Kasumi-1 (cell line): Measurements from ENCODE around the gene BUB1B.
"Not testable (repeated sequence)": the region's sequence is repeated elsewhere in the genome, so short reads cannot be mapped to it uniquely, and the experiment has no call there.

Experiments used
- DNase-seq, 2 experiments: peaks; one replicate each; lab custom pipeline; 2025; lab: John Stamatoyannopoulos, UW

The BUB1B gene

GRCh38 chr15:40135846-40136450 lies 24.9 kb upstream of the BUB1B start:
- DNase-seq, result not testable (repeated sequence)

GRCh38 chr15:40136470-40137302 lies 24.2 kb upstream of the BUB1B start:
- no peak for DNase-seq

- DNase-seq, result no peak
Observed at GRCh38 chr15:40137303-40138200, 23.3 kb upstream of the BUB1B start.

GRCh38 chr15:40138201-40138570 lies 22.7 kb upstream of the BUB1B start:
- DNase-seq, result not testable (repeated sequence)

GRCh38 chr15:40142428-40142827 lies 18.4 kb upstream of the BUB1B start:
- DNase-seq, result no peak

- no peak for DNase-seq
Observed at GRCh38 chr15:40146037-40146436, 14.8 kb upstream of the BUB1B start.

- DNase-seq, result no peak
Observed at GRCh38 chr15:40149339-40149738, 11.5 kb upstream of the BUB1B start.

- no peak for DNase-seq
Observed at GRCh38 chr15:40150163-40150925, 10.5 kb upstream of the BUB1B start.

- no peak for DNase-seq
Observed at GRCh38 chr15:40151499-40151898, 9.4 kb upstream of the BUB1B start.

GRCh38 chr15:40151991-40152390 lies 8.9 kb upstream of the BUB1B start:
- no peak for DNase-seq

GRCh38 chr15:40154821-40155220 lies 6.0 kb upstream of the BUB1B start:
- not testable (repeated sequence) for DNase-seq

- no peak for DNase-seq
Observed at GRCh38 chr15:40155270-40155910, 5.5 kb upstream of the BUB1B start.

GRCh38 chr15:40157778-40158447 lies 3.0 kb upstream of the BUB1B start:
- DNase-seq, result no peak

- DNase-seq, result no peak
Observed at GRCh38 chr15:40160021-40160420, 848 bp upstream of the BUB1B start.

- no peak for DNase-seq
Observed at GRCh38 chr15:40161693-40162391, 973 bp downstream of the BUB1B start.

GRCh38 chr15:40162552-40162951 lies 1.7 kb downstream of the BUB1B start:
- DNase-seq, result no peak

- DNase-seq, result no peak
Observed at GRCh38 chr15:40163657-40164416, 3.0 kb downstream of the BUB1B start.

GRCh38 chr15:40167374-40167773 lies 6.5 kb downstream of the BUB1B start:
- DNase-seq, result not testable (repeated sequence)

- DNase-seq, result no peak
Observed at GRCh38 chr15:40175160-40175559, 14.3 kb downstream of the BUB1B start.
